Fibroblast of villous mesenchyme (primary cell): Measurements from ENCODE around the gene CMIP. TPM values are rescaled to one million over a fixed set of nuclear protein-coding genes. Genes with fewer than 3 reads are reported as not detected.

ENCODE experiments used
- DNase-seq: peaks from one replicate; pipeline ENCODE4 v3.0.0-alpha.2; 2010; ENCODE audit warnings: low read depth
- H3K4me3 ChIP-seq: 2 replicates; pipeline ENCODE4 v1.5.1; 2011; ENCODE audit warnings: low read depth, mild to moderate bottlenecking, low read length
- CTCF ChIP-seq: IDR thresholded peaks from 2 replicates; pipeline ENCODE4 v1.5.1; 2012; ENCODE audit warnings: low read depth, mild to moderate bottlenecking, low read length; ENCODE audit not compliant: insufficient read depth
- total RNA-seq: library from RNA; depleted of rRNA; stranded (reverse); fragments of >200 nt; gene quantifications from 2 replicates; pipeline ENCODE4 v1.2.3, GENCODE V29; 2012

The CMIP gene
- total RNA-seq, 1 donor = 7.8 TPM

DNA sequence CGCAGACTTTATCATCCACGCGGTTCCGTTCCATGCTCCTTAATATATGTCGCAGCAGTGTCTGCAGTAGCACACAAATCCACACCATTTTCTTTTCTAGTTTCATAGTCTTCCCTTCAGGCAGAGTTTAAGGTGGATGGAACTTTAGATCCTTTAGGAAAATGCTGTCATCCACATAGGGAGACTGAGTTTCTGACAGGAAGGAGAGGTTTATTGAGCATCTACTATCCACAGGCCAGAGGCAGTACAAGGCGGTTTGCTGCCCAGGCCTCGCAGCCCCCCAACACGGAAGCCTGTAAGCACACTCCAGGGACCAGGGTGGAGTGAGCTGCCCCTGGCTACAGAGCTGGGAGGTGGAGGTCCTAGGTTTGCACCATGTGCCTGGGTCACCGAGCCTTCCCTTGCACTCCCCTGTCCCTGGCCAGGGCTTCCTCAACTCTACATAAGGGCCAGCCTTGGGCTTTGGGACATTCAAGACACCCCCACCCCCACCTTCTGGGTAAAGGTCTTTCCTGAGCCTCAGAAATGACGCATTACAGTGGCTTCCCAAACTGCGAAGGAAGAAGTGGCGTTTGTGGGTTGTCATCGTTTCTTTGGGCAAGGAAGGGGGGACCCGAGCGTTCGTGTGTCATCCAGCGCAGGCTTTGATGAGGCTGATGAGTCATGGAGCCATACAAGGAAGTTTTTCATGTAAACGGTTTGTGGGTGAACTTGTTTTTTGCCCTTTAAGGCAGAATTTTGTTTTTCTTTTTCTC lies 188.0 kb downstream of the CMIP start:
- H3K4me3 ChIP-seq = no peak overlapping the region
- TF ChIP-seq CTCF = no peak
- DNase-seq = peak; percentile 82

- no peak for TF ChIP-seq CTCF
- no peak for DNase-seq
- no peak overlapping the region for H3K4me3 ChIP-seq
Measured at GRCh38 chr16:81633147-81633619, 188.6 kb downstream of the CMIP start.

DNA sequence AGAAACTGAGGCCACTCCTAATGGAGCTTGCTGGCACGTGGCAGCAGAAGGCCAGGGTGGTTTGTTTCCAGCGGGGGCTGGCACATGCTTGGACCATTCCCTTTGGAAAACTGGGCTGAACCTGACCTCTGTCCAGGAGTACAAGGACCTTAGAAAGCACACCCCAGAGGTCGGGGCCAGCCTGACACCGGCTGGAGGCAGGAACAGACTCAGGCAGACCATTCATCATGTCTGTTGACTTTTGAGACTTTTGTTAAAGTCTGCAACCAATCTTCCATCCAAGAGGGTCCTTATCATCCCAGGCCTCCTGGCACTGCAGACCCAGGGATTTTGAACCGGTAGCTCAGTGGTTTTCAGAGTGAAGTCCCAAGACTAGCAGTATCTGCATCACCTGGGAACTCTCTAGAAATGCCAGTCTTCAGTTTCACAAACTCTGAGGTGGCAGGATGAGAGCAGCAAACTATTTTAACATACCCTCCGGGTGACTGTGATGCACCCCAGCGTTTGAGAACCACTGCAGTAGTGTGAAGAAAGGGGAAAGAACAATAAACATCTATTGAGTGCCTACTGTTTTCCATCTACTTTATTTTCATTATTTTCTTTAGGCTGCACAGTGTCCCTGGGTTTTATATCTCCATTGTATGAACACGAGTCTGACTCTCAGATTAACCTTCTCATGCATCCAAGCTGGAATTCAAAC lies 189.2 kb downstream of the CMIP start:
- TF ChIP-seq CTCF = no peak
- H3K4me3 ChIP-seq = no peak overlapping the region
- DNase-seq = no peak

DNA sequence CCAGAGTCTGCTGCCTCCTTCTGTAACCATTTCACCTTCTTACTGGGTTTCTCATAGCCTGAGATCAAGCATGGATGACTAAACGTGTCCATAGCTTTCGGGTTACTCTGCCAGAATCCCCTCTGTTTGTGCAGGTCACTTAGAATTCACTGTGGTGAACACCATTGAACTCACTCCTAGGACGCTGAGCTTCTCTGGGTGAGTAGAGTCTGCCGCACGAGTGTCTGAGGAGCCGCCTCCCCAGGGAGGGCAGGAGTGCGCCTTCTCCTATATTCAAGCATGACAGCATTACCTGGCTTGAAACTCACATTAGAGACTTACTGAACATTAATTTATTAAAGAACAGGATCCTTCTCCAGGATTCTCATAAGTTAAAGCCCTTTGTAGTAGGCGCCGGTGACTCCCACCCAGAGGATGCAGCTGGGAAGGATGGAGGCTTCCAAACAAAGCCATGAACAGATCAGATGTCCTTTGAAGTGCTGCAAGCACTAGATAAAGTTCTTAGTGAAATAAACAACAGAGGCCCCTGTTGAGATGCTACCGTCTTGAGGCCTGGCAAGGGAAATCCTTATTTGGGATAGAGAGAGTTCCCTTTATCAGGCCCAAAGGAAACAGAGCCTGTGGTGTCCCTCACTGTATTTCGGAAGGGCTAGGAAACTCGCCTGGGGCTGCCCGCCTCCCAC lies 189.9 kb downstream of the CMIP start:
- no peak for TF ChIP-seq CTCF
- DNase-seq = peak; percentile 64
- no peak overlapping the region for H3K4me3 ChIP-seq

GRCh38 chr16:81635063-81635937 lies 190.7 kb downstream of the CMIP start:
- no peak for DNase-seq

More at GRCh38 chr16:81635063-81635937, 190.7 kb downstream of the CMIP start:
- H3K4me3 ChIP-seq = no peak overlapping the region
- TF ChIP-seq CTCF = no peak
